H1 (cell line): ENCODE data around the gene DNASE1. TPM values are rescaled to one million over a fixed set of nuclear protein-coding genes. Genes with fewer than 3 reads are reported as not detected.

Source experiments
- ASH2L ChIP-seq: fragments of 200-600, 300-600 bp; sonication (generic); IDR thresholded peaks from one replicate; pipeline ENCODE4 v1.7.1; 2017; ENCODE audit warnings: low read length
- EGR1 ChIP-seq: IDR thresholded peaks from 2 replicates; pipeline ENCODE4 v1.6.1; 2011; ENCODE audit warnings: low read depth, low read length, borderline replicate concordance
- GTF2F1 ChIP-seq: IDR thresholded peaks from 2 replicates; pipeline ENCODE4 v1.6.1; 2012; ENCODE audit warnings: low read depth, low read length, improper control_type of control experiment, borderline replicate concordance
- HDAC6 ChIP-seq: IDR thresholded peaks from one replicate; pipeline ENCODE4 v1.7.1; 2012; ENCODE audit warnings: low read depth, mild to moderate bottlenecking, inconsistent platforms, low read length, moderate library complexity
- POLR2AphosphoS5 ChIP-seq: IDR thresholded peaks from 2 replicates; pipeline ENCODE4 v1.6.1; 2011; ENCODE audit warnings: low read depth, low read length
- ZNF274 ChIP-seq: IDR thresholded peaks from 2 replicates; pipeline ENCODE4 v1.7.0; 2012; ENCODE audit warnings: low read length, borderline replicate concordance; ENCODE audit errors: extremely low read depth
- polyA plus RNA-seq, 7 experiments: library from polyadenylated mRNA; depleted of rRNA in 3 of 7; stranded (reverse) in 5 of 7; unstranded in 2 of 7; fragments of >200 nt in 5 of 7; fragments of 200-250 nt in 2 of 7; gene quantifications; 1 replicate in 5 of 7; 2 replicates in 1 of 7; 4 replicates in 1 of 7; pipeline versions ENCODE4 v1.2.1 to v1.2.3, GENCODE V29; 2011 to 2013; ENCODE audit warnings: missing spikeins in 2 of 7, mixed read lengths in 2 of 7
- total RNA-seq: library from RNA; stranded (reverse); fragmentation: NEBNext Ultra II Directional; extraction: Animal tissue kit (Norgen Biotek cat#: 25700); gene quantifications from 2 replicates; pipeline ENCODE4 v1.2.1, GENCODE V29; 2021
- TF ChIP-seq, protein P1 (sequence below), 3 experiments: IDR thresholded peaks; 1 replicate in 2 of 3; 2 replicates in 1 of 3; pipeline versions ENCODE4 v1.5.1 to v1.6.1; 2011; ENCODE audit warnings: low read length in 3 of 3, mild to moderate bottlenecking in 3 of 3, inconsistent platforms in 2 of 3, low read depth in 1 of 3, moderate library complexity in 1 of 3; ENCODE audit not compliant: insufficient read depth in 1 of 3; ENCODE audit errors: control extremely low read depth in 1 of 3
- TF ChIP-seq, protein P2 (sequence below): fragments of 300-600 bp; sonication (generic); IDR thresholded peaks from 2 replicates; pipeline ENCODE4 v1.7.1; 2012; ENCODE audit warnings: low read length, moderate library complexity, mild to moderate bottlenecking, inconsistent platforms; ENCODE audit not compliant: insufficient replicate concordance

The DNASE1 gene
- total and polyA plus RNA-seq, 2 of the 8 experiments (the other 6 are each of a cell fraction or from before 2014, with no cell fraction given) = 11.5 to 16.7 TPM

DNA sequence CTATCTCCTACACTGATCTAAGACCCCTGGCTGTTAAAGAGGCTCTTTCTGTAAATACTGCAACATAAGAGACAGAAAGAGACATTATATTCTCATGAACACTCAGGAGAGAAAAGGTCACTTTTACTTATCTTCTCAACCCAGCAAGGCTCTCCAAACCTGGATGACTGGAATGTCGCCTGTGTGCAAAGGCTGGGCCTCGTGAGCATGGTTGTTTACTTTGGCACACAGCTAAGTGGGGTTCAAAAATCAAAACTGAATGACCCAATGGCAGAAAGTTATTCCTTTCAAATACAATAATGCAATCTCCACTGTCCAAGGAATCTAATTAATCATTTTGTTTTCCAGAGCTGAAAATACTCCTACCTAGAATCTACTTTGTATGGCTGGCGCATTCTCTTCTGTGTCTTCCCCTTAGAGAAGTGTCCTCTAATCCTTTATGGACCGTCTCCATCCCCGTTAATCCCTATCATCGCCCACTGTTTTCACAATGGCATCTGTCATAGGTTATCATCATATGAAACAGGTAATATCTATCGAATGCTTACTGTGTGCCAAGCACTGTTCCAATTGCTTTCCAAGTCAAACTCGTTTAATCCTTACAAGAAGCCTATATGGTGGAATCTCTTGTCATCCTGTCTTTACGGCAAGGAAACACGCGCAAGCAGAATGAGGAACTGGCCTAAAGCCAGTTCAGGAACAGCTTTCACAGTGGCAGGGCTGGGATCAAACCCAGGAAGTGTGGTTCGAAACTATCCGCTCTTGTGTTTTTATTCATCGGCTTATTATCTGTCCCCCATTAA lies 44.4 kb upstream of the DNASE1 start (continued):
- TF ChIP-seq EGR1 (no peak), GTF2F1 (no peak), POLR2AphosphoS5 (no peak), HDAC6 (no peak), ASH2L (no peak), ZNF274 (no peak)
- TF ChIP-seq, protein P1, sequence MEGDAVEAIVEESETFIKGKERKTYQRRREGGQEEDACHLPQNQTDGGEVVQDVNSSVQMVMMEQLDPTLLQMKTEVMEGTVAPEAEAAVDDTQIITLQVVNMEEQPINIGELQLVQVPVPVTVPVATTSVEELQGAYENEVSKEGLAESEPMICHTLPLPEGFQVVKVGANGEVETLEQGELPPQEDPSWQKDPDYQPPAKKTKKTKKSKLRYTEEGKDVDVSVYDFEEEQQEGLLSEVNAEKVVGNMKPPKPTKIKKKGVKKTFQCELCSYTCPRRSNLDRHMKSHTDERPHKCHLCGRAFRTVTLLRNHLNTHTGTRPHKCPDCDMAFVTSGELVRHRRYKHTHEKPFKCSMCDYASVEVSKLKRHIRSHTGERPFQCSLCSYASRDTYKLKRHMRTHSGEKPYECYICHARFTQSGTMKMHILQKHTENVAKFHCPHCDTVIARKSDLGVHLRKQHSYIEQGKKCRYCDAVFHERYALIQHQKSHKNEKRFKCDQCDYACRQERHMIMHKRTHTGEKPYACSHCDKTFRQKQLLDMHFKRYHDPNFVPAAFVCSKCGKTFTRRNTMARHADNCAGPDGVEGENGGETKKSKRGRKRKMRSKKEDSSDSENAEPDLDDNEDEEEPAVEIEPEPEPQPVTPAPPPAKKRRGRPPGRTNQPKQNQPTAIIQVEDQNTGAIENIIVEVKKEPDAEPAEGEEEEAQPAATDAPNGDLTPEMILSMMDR (IDR thresholded peaks at IDR 0.05; ENCODE audit: control extremely low read depth in 1 of 3, insufficient read depth in 1 of 3, low read depth in 1 of 3, low read length in 3 of 3) = no peak
- TF ChIP-seq, protein P2, sequence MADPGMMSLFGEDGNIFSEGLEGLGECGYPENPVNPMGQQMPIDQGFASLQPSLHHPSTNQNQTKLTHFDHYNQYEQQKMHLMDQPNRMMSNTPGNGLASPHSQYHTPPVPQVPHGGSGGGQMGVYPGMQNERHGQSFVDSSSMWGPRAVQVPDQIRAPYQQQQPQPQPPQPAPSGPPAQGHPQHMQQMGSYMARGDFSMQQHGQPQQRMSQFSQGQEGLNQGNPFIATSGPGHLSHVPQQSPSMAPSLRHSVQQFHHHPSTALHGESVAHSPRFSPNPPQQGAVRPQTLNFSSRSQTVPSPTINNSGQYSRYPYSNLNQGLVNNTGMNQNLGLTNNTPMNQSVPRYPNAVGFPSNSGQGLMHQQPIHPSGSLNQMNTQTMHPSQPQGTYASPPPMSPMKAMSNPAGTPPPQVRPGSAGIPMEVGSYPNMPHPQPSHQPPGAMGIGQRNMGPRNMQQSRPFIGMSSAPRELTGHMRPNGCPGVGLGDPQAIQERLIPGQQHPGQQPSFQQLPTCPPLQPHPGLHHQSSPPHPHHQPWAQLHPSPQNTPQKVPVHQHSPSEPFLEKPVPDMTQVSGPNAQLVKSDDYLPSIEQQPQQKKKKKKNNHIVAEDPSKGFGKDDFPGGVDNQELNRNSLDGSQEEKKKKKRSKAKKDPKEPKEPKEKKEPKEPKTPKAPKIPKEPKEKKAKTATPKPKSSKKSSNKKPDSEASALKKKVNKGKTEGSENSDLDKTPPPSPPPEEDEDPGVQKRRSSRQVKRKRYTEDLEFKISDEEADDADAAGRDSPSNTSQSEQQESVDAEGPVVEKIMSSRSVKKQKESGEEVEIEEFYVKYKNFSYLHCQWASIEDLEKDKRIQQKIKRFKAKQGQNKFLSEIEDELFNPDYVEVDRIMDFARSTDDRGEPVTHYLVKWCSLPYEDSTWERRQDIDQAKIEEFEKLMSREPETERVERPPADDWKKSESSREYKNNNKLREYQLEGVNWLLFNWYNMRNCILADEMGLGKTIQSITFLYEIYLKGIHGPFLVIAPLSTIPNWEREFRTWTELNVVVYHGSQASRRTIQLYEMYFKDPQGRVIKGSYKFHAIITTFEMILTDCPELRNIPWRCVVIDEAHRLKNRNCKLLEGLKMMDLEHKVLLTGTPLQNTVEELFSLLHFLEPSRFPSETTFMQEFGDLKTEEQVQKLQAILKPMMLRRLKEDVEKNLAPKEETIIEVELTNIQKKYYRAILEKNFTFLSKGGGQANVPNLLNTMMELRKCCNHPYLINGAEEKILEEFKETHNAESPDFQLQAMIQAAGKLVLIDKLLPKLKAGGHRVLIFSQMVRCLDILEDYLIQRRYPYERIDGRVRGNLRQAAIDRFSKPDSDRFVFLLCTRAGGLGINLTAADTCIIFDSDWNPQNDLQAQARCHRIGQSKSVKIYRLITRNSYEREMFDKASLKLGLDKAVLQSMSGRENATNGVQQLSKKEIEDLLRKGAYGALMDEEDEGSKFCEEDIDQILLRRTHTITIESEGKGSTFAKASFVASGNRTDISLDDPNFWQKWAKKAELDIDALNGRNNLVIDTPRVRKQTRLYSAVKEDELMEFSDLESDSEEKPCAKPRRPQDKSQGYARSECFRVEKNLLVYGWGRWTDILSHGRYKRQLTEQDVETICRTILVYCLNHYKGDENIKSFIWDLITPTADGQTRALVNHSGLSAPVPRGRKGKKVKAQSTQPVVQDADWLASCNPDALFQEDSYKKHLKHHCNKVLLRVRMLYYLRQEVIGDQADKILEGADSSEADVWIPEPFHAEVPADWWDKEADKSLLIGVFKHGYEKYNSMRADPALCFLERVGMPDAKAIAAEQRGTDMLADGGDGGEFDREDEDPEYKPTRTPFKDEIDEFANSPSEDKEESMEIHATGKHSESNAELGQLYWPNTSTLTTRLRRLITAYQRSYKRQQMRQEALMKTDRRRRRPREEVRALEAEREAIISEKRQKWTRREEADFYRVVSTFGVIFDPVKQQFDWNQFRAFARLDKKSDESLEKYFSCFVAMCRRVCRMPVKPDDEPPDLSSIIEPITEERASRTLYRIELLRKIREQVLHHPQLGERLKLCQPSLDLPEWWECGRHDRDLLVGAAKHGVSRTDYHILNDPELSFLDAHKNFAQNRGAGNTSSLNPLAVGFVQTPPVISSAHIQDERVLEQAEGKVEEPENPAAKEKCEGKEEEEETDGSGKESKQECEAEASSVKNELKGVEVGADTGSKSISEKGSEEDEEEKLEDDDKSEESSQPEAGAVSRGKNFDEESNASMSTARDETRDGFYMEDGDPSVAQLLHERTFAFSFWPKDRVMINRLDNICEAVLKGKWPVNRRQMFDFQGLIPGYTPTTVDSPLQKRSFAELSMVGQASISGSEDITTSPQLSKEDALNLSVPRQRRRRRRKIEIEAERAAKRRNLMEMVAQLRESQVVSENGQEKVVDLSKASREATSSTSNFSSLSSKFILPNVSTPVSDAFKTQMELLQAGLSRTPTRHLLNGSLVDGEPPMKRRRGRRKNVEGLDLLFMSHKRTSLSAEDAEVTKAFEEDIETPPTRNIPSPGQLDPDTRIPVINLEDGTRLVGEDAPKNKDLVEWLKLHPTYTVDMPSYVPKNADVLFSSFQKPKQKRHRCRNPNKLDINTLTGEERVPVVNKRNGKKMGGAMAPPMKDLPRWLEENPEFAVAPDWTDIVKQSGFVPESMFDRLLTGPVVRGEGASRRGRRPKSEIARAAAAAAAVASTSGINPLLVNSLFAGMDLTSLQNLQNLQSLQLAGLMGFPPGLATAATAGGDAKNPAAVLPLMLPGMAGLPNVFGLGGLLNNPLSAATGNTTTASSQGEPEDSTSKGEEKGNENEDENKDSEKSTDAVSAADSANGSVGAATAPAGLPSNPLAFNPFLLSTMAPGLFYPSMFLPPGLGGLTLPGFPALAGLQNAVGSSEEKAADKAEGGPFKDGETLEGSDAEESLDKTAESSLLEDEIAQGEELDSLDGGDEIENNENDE = no peak
